ENCODE measurements around the gene TUBA4A. TPM values are rescaled to one million over a fixed set of nuclear protein-coding genes. Genes with fewer than 3 reads are reported as not detected.
"Not testable (repeated sequence)": the region's sequence is repeated elsewhere in the genome, so short reads cannot be mapped to it uniquely, and the experiment has no call there.

The TUBA4A gene
- total and polyA plus RNA-seq, 8 donors, result 18.7 to 141 (median 40.0) TPM

DNA sequence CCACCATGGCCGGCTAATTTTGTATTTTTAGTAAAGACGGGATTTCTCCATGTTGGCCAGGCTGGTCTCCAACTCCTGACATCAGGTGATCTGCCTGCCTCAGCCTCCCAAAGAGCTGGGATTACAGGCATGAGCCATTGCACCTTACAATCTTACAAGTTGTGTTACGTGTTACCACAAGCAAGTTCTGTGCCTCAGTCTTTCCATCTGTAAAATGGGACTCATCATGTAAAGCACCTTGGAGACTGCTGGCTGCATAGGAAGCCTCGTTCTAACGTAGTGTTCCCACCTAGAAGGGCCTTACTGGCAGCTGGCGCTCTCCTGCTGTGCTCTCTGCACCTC lies 35.4 kb upstream of the TUBA4A start:
- TF ChIP-seq EP300 (IDR thresholded peaks at IDR 0.05), result no peak
- no peak for TF ChIP-seq POLR2AphosphoS5 (IDR thresholded peaks at IDR 0.05)
- TF ChIP-seq POLR2A (IDR thresholded peaks at IDR 0.05), result no peak
- TF ChIP-seq, protein P1, sequence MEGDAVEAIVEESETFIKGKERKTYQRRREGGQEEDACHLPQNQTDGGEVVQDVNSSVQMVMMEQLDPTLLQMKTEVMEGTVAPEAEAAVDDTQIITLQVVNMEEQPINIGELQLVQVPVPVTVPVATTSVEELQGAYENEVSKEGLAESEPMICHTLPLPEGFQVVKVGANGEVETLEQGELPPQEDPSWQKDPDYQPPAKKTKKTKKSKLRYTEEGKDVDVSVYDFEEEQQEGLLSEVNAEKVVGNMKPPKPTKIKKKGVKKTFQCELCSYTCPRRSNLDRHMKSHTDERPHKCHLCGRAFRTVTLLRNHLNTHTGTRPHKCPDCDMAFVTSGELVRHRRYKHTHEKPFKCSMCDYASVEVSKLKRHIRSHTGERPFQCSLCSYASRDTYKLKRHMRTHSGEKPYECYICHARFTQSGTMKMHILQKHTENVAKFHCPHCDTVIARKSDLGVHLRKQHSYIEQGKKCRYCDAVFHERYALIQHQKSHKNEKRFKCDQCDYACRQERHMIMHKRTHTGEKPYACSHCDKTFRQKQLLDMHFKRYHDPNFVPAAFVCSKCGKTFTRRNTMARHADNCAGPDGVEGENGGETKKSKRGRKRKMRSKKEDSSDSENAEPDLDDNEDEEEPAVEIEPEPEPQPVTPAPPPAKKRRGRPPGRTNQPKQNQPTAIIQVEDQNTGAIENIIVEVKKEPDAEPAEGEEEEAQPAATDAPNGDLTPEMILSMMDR (IDR thresholded peaks at IDR 0.05), result no peak
- H3K9me3 ChIP-seq, result no peaks in the 10 kb centered on the region
- no peak overlapping the region for H3K4me3 ChIP-seq
- H3K36me3 ChIP-seq, result peaks cover 16 to 28% (median 21%) of the 10 kb centered on the region in 4 donors
- intact Hi-C loops (cut with DNase I; ENCODE audit: low total_unique reads), result loop anchor here (10.0 kb wide), 1 partner anchor 64 kb away; the partner anchor contains the start of genes ANKZF1 and ATG9A
- 54 to 82% (median 65%) methylated on average over 4 to 6 of the region's 6 CpGs for WGBS, 5 donors
- H3K27me3 ChIP-seq, result no peaks in the 10 kb centered on the region
- DNase-seq, result no peak
- H3K27ac ChIP-seq, result peak overlapping the region in 4 of 5 donors; percentile 29 to 70 (median 58)
- peaks cover under 1 to 43% (median 27%) of the 10 kb centered on the region in 4 donors for H3K4me1 ChIP-seq

DNA sequence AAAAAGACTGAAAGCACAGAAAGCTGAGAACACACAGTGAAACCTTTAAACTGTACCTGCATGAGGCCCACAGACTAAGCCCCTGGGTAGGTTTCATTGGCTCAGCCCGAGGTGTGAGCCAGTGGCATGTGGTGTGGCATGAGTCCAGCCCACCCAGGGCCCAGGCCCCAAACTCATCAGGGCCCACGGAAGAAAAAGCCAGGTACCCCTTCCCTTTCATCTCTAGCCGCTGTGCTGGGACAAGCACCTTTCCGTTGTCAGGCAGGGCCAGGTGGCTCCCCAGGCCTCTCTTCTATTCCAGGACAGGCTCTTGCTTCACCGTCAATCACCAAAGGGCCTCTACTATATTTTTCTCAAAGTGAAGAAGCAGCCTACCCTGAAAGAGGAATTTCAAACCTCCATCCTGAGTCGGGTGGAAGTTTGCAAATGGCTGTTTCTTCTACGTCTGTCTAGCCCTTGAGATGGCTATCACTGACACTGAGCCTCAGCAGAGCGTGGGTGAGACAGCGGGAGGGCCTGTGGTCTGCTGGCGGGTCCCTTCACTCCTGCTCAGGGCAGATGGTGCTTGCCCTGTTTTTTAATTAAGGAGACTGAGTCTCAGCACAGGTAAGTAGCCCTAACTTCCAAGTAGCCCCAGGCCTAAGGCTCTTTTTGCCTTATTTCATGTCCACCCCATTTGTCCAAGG lies 34.0 kb upstream of the TUBA4A start:
- no peak for DNase-seq
- no peaks in the 10 kb centered on the region for H3K27me3 ChIP-seq
- peak overlapping the region in 1 of 5 donors; percentile 1 for H3K27ac ChIP-seq
- intact Hi-C loops (cut with DNase I; ENCODE audit: low total_unique reads), result loop anchor here (10.0 kb wide), 1 partner anchor 63 kb away; the partner anchor contains the start of genes ANKZF1 and ATG9A
- 77 to 83% (median 81%) methylated on average over 10 of the region's 10 CpGs for WGBS, 5 donors
- no peaks in the 10 kb centered on the region for H3K9me3 ChIP-seq
- H3K36me3 ChIP-seq, result peaks cover 28 to 42% (median 36%) of the 10 kb centered on the region in 4 donors
- TF ChIP-seq EP300 (IDR thresholded peaks at IDR 0.05), result no peak
- TF ChIP-seq POLR2A (IDR thresholded peaks at IDR 0.05), result no peak
- TF ChIP-seq, protein P1 (IDR thresholded peaks at IDR 0.05), result no peak
- no peak for TF ChIP-seq POLR2AphosphoS5 (IDR thresholded peaks at IDR 0.05)
- H3K4me1 ChIP-seq, result peaks cover 0 to 48% (median 23%) of the 10 kb centered on the region in 4 donors
- H3K4me3 ChIP-seq, result no peak overlapping the region

DNA sequence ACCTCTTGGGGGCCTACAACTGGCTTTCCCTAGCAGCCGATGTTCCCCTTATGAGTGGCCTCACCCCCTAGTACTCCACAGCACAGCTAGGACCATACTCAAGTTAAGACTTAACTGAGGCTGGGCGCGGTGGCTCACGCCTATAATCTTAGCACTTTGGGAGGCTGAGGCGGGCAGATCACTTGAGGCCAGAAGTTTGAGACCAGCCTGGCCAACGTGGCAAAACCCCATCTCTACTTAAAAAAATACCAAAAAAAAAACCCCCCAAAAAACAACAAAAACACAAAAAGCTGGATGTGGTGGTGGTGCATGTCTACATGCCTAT lies 33.4 kb upstream of the TUBA4A start:
- H3K36me3 ChIP-seq, result peaks cover 31 to 48% (median 42%) of the 10 kb centered on the region in 4 donors
- intact Hi-C loops (cut with DNase I; ENCODE audit: low total_unique reads), result loop anchor here (10.0 kb wide), 1 partner anchor 62 kb away; the partner anchor contains the start of genes ANKZF1 and ATG9A
- H3K4me3 ChIP-seq, H3K27me3 ChIP-seq, DNase-seq, H3K9me3 ChIP-seq: not testable (repeated sequence)
- H3K27ac ChIP-seq, result peak overlapping the region in 1 of 5 donors; percentile 65
- 84 to 91% (median 87%) methylated on average over 6 of the region's 6 CpGs for WGBS, 5 donors
- H3K4me1 ChIP-seq, result peaks cover 0 to 48% (median 23%) of the 10 kb centered on the region in 4 donors

DNA sequence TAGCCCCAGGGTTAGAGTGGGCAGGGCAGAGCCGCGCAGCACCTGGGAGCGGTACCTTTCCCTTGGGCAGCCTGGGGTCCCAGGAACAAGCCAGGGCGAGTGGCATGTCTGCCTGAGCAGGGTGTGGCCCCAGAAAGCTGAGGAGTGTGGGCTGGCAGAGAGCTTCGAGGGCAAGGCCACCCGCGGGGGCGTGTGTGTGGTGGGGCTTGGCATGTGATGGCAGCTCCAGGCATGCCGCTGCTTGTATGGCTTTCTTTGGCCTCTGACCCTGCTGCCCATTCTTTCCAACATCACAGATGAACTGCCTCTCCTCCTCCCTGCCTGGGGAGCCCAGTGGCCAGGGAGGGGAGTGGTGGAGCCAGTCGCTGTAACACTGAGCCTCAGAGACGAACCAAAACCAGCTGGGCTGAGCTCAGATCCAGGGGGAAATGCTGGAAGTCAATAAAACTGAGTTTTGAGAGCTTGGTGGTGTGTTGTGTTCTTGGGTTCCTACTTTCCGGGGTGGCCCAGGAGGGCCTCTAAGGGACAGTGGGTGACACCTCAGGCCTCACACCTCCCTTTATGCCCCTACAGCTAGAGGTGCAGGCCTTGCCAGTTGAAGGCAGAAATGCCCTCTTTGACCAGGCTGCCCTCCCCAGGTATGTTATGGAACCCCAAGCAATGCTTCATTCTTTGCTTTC lies 32.9 kb upstream of the TUBA4A start:
- Histone ChIP-seq H3K9me3 (no peaks in the 10 kb centered on the region), H3K4me1 (peaks cover 0 to 53% (median 23%) of the 10 kb centered on the region in 4 donors), H3K27me3 (no peaks in the 10 kb centered on the region), H3K27ac (peak overlapping the region in 2 of 5 donors; percentile 39 to 65), H3K36me3 (peaks cover 36 to 54% (median 47%) of the 10 kb centered on the region in 4 donors), H3K4me3 (no peak overlapping the region)
- 62 to 87% (median 68%) methylated on average over 7 to 12 of the region's 12 CpGs for WGBS, 5 donors
- no peak for DNase-seq
- TF ChIP-seq POLR2AphosphoS5 (IDR thresholded peaks at IDR 0.05), result no peak
- no peak for TF ChIP-seq POLR2A (IDR thresholded peaks at IDR 0.05)
- TF ChIP-seq, protein P1 (IDR thresholded peaks at IDR 0.05), result no peak
- TF ChIP-seq EP300 (IDR thresholded peaks at IDR 0.05), result no peak
- intact Hi-C loops (cut with DNase I; ENCODE audit: low total_unique reads), result loop anchor here (10.0 kb wide), 1 partner anchor 62 kb away; the partner anchor contains the start of genes ANKZF1 and ATG9A

Data from stomach (tissue), 9 donors.